AG09319 (cell line): Measurements from ENCODE around the gene TMEM40.
"Not testable (repeated sequence)": the region's sequence is repeated elsewhere in the genome, so short reads cannot be mapped to it uniquely, and the experiment has no call there.

Experiments
- DNase-seq: peaks from one replicate; pipeline ENCODE4 v3.0.0-alpha.2; 2010; ENCODE audit warnings: low read depth; ENCODE audit errors: extremely low read depth
- TF ChIP-seq, protein P1 (sequence below): IDR thresholded peaks from 2 replicates; pipeline ENCODE4 v1.5.1; 2011; ENCODE audit warnings: low read depth, mild to moderate bottlenecking, inconsistent platforms, low read length, moderate library complexity

The TMEM40 gene

GRCh38 chr3:12725436-12725835 is 33.6 kb downstream of the TMEM40 start:
- TF ChIP-seq, protein P1, sequence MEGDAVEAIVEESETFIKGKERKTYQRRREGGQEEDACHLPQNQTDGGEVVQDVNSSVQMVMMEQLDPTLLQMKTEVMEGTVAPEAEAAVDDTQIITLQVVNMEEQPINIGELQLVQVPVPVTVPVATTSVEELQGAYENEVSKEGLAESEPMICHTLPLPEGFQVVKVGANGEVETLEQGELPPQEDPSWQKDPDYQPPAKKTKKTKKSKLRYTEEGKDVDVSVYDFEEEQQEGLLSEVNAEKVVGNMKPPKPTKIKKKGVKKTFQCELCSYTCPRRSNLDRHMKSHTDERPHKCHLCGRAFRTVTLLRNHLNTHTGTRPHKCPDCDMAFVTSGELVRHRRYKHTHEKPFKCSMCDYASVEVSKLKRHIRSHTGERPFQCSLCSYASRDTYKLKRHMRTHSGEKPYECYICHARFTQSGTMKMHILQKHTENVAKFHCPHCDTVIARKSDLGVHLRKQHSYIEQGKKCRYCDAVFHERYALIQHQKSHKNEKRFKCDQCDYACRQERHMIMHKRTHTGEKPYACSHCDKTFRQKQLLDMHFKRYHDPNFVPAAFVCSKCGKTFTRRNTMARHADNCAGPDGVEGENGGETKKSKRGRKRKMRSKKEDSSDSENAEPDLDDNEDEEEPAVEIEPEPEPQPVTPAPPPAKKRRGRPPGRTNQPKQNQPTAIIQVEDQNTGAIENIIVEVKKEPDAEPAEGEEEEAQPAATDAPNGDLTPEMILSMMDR = no peak
- no peak for DNase-seq

DNA sequence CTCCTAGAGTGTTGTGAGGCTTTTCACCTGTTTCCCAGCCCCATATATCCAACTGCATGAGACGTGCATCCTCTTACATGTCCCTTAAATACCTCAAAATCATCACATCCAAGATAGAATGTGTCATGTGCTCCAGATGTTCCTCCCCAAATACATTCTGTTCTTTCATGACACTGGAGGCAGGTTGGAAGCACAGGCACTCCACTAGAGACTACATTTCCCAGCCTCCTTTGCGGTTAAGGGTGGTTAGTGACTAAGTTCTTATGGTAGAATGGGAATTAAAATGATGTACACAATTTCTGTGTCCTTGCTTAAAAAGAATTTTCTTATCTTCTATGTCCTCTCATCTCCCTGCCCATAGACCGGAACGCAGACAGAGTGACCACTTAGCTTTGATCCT is 34.3 kb downstream of the TMEM40 start:
- DNase-seq = no peak
- TF ChIP-seq, protein P1 = no peak

GRCh38 chr3:12723362-12723761 is 35.7 kb downstream of the TMEM40 start:
- DNase-seq = not testable (repeated sequence)

GRCh38 chr3:12722226-12722625 is 36.8 kb downstream of the TMEM40 start:
- TF ChIP-seq, protein P1 = no peak

GRCh38 chr3:12719984-12720898 is 38.8 kb downstream of the TMEM40 start:
- DNase-seq = peak; percentile 48
- TF ChIP-seq, protein P1 = peak; percentile 99

More at GRCh38 chr3:12722226-12722625, 36.8 kb downstream of the TMEM40 start:
- DNase-seq = no peak

GRCh38 chr3:12719541-12719940 is 39.5 kb downstream of the TMEM40 start:
- no peak for DNase-seq
- TF ChIP-seq, protein P1 = no peak

- DNase-seq = no peak
- TF ChIP-seq, protein P1 = no peak
Observed at GRCh38 chr3:12716605-12717151, 42.4 kb downstream of the TMEM40 start.
